ENCODE measurements around the gene RABGAP1L. TPM values are rescaled to one million over a fixed set of nuclear protein-coding genes. Genes with fewer than 3 reads are reported as not detected.

Gene RABGAP1L
- total RNA-seq, 4 donors from 2014 or later, result 31.7 to 49.7 (median 34.3) TPM

GRCh38 chr1:174761335-174761734 is 602.0 kb downstream of the RABGAP1L start:
- no peak for TF ChIP-seq CTCF (IDR thresholded peaks at IDR 0.05)
- ATAC-seq (ENCODE audit: low FRiP score) (no peak), DNase-seq (ENCODE audit: low spot score) (no peak)

- ATAC-seq (ENCODE audit: low FRiP score) (no peak), DNase-seq (ENCODE audit: low spot score) (no peak)
- no peak for TF ChIP-seq CTCF (IDR thresholded peaks at IDR 0.05)
These were observed 602.7 kb downstream of the RABGAP1L start for GRCh38 chr1:174761901-174762585.

- no peak for ATAC-seq (ENCODE audit: low FRiP score)
- no peak for TF ChIP-seq CTCF (IDR thresholded peaks at IDR 0.05)
- DNase-seq (ENCODE audit: low spot score), result no peak
These were observed 604.9 kb downstream of the RABGAP1L start for GRCh38 chr1:174764191-174764590.

- no peak for TF ChIP-seq CTCF (IDR thresholded peaks at IDR 0.05)
- no peak for ATAC-seq (ENCODE audit: low FRiP score)
- DNase-seq (ENCODE audit: low spot score), result no peak
These were observed 607.4 kb downstream of the RABGAP1L start for GRCh38 chr1:174766727-174767126.

- DNase-seq (ENCODE audit: low spot score), result no peak
- no peak for TF ChIP-seq CTCF (IDR thresholded peaks at IDR 0.05)
These were observed 609.2 kb downstream of the RABGAP1L start for GRCh38 chr1:174768516-174768915.

GRCh38 chr1:174768949-174769348 is 609.6 kb downstream of the RABGAP1L start:
- DNase-seq (ENCODE audit: low spot score), result no peak
- no peak for TF ChIP-seq CTCF (IDR thresholded peaks at IDR 0.05)
- ATAC-seq (ENCODE audit: low FRiP score), result no peak

More at GRCh38 chr1:174768516-174768915, 609.2 kb downstream of the RABGAP1L start:
- no peak for ATAC-seq (ENCODE audit: low FRiP score)

- peak in 1 of 3 donors; percentile 10 for TF ChIP-seq CTCF (IDR thresholded peaks at IDR 0.05)
- ATAC-seq (ENCODE audit: low FRiP score), result no peak
These were observed 610.7 kb downstream of the RABGAP1L start for GRCh38 chr1:174769961-174770549.

More at GRCh38 chr1:174769961-174770549, 610.7 kb downstream of the RABGAP1L start:
- no peak for DNase-seq (ENCODE audit: low spot score)
